Lung (tissue), 12 donors: ENCODE measurements around the gene RBM39. TPM values are rescaled to one million over a fixed set of nuclear protein-coding genes. Genes with fewer than 3 reads are reported as not detected.

Experiments used
- ATAC-seq: fragments of 200-7000 bp; cut with Tn5 transposase; one replicate; pipeline ENCODE4 v1.9.1; 2020; ENCODE audit warnings: moderate number of reproducible peaks; ENCODE audit not compliant: insufficient read depth, low FRiP score
- DNase-seq, 3 donors: peaks; one replicate each; pipeline ENCODE4 v3.0.0-alpha.2; 2013 to 2017
- H3K27ac ChIP-seq, 2 donors: one replicate each; pipeline ENCODE4 v1.5.1; 2013; ENCODE audit warnings: mild to moderate bottlenecking in 2 of 2, moderate library complexity in 2 of 2, control low read depth in 1 of 2, inconsistent platforms in 1 of 2, low read depth in 1 of 2, low read length in 1 of 2
- H3K27me3 ChIP-seq, 3 donors: one replicate each; pipeline ENCODE4 v1.5.1; 2013; ENCODE audit warnings: low read length in 2 of 3; ENCODE audit not compliant: control insufficient read depth in 3 of 3, insufficient read depth in 3 of 3
- H3K36me3 ChIP-seq, 4 donors: one replicate each; pipeline ENCODE4 v1.5.1; 2013; ENCODE audit warnings: low read length in 4 of 4, mild to moderate bottlenecking in 1 of 4, moderate library complexity in 1 of 4; ENCODE audit not compliant: control insufficient read depth in 4 of 4, insufficient read depth in 4 of 4
- H3K4me1 ChIP-seq, 5 donors: one replicate each; pipeline ENCODE4 v1.5.1; 2013; ENCODE audit warnings: low read length in 5 of 5, mild to moderate bottlenecking in 2 of 5, moderate library complexity in 1 of 5; ENCODE audit not compliant: control insufficient read depth in 5 of 5, insufficient read depth in 5 of 5
- H3K4me3 ChIP-seq: one replicate; pipeline ENCODE4 v1.5.1; 2013; ENCODE audit warnings: mild to moderate bottlenecking, control low read depth, moderate library complexity
- H3K9ac ChIP-seq, 2 donors: one replicate each; pipeline ENCODE4 v1.5.1; 2013; ENCODE audit warnings: low read length in 2 of 2, control low read depth in 1 of 2; ENCODE audit not compliant: insufficient read depth in 1 of 2
- H3K9me3 ChIP-seq, 4 donors: one replicate each; pipeline ENCODE4 v1.5.1; 2013; ENCODE audit warnings: low read length in 3 of 4, mild to moderate bottlenecking in 1 of 4, moderate library complexity in 1 of 4; ENCODE audit not compliant: control insufficient read depth in 4 of 4, insufficient read depth in 3 of 4
- CTCF ChIP-seq: IDR thresholded peaks from 2 replicates; pipeline ENCODE4 v1.5.1; 2012; ENCODE audit warnings: mild to moderate bottlenecking; ENCODE audit errors: control extremely low read depth, extremely low read depth
- WGBS, 2 donors: extraction: QIAGEN DNeasy Blood & Tissue Kit; methylation state at CpG; one replicate each; pipeline ENCODE4 v1.1.7; 2013; 5-methylcytosine and 5-hydroxymethylcytosine counted together
- polyA plus RNA-seq, 2 donors: library from polyadenylated mRNA; stranded (reverse); fragments of 200-250 nt; gene quantifications; one replicate each; pipeline ENCODE4 v1.2.1, GENCODE V29; 2013
- total RNA-seq, 2 donors: library from RNA; depleted of rRNA in 1 of 2; stranded (reverse); fragments of >200 nt in 1 of 2; gene quantifications; one replicate each; pipeline ENCODE4 v1.2.1, GENCODE V29; 2014 to 2021
- donor health status: control.
- donor health status: control.
- donor health status: Bipolar disorder and iron deficiency.
- donor health status: healthy.
- donor health status: DM: yes; HTN: yes; CAD: no.

RBM39 gene
- total and polyA plus RNA-seq, 4 donors: 162 to 689 (median 356) TPM

GRCh38 chr20:35721219-35721618 is 20.8 kb downstream of the RBM39 start:
- Histone ChIP-seq H3K4me3 (no peak overlapping the region), H3K27ac (no peak overlapping the region), H3K9me3 (no peaks in the 10 kb centered on the region), H3K9ac (no peak overlapping the region), H3K27me3 (no peaks in the 10 kb centered on the region), H3K36me3 (peaks cover 54 to 87% (median 66%) of the 10 kb centered on the region in 4 donors), H3K4me1 (peaks cover 0 to 6% (median 0%) of the 10 kb centered on the region in 5 donors)
- no peak for TF ChIP-seq CTCF
- 94 to 95% methylated on average over 3 of the region's 3 CpGs for WGBS, 2 donors
- no peak for ATAC-seq
- DNase-seq: no peak

- H3K27me3 ChIP-seq: no peaks in the 10 kb centered on the region
- peaks cover 0 to 6% (median 0%) of the 10 kb centered on the region in 5 donors for H3K4me1 ChIP-seq
- H3K9ac ChIP-seq: no peak overlapping the region
- no peak overlapping the region for H3K4me3 ChIP-seq
- peaks cover 56 to 86% (median 66%) of the 10 kb centered on the region in 4 donors for H3K36me3 ChIP-seq
- H3K27ac ChIP-seq: no peak overlapping the region
- 94 to 98% methylated on average over 13 of the region's 13 CpGs for WGBS, 2 donors
- no peak for TF ChIP-seq CTCF
- DNase-seq (no peak), ATAC-seq (no peak)
- no peaks in the 10 kb centered on the region for H3K9me3 ChIP-seq
Observed at GRCh38 chr20:35720165-35721123, 21.6 kb downstream of the RBM39 start.

- peaks cover 0 to 6% (median 0%) of the 10 kb centered on the region in 5 donors for H3K4me1 ChIP-seq
- DNase-seq (no peak), ATAC-seq (no peak)
- no peak overlapping the region for H3K9ac ChIP-seq
- H3K9me3 ChIP-seq: no peaks in the 10 kb centered on the region
- H3K4me3 ChIP-seq: no peak overlapping the region
- TF ChIP-seq CTCF: no peak
- H3K36me3 ChIP-seq: peaks cover 53 to 86% (median 64%) of the 10 kb centered on the region in 4 donors
- H3K27me3 ChIP-seq: no peaks in the 10 kb centered on the region
- 70 to 74% methylated on average over 8 of the region's 8 CpGs for WGBS, 2 donors
- no peak overlapping the region for H3K27ac ChIP-seq
Observed at GRCh38 chr20:35719717-35720116, 22.3 kb downstream of the RBM39 start.
